ENCODE results near the gene CALR3.

CALR3 gene

GRCh38 chr19:16463991-16464575 is 31.9 kb downstream of the CALR3 start:
- H3K36me3 Mint-ChIP-seq (ENCODE audit: insufficient read depth) = peaks cover 8% of the 10 kb centered on the region

DNA sequence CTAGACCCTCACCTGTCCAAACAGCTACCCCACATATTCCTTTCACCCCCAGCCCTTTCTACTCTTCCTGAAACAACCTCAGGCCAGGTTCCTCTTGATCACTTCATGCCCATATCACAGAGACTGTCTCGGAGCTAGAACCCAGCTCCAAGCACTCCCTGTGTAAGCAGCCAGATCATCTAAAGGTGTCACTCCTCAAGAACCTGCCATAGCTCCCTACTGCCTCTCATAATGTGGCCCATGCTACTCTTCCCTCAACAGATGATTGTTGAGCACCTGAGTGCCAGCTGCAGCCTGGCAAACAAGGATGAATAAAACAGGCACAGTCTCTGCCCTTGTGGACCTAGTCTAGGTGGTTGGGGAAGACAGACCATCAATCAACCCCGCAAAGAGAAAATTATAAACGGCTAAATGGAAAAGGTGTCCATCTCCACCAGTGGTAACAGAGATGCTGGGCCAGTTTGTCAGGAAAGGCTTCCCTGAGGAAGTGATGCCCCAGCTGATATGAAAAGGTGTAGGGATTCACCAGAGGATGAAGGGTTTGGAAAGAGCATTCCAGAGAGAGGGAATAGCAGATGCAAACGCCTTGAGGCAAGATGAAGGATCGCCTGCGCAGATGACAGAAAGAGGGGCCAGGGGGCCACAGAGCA is 32.5 kb downstream of the CALR3 start:
- H3K4me1 Mint-ChIP-seq (ENCODE audit: low read depth in 2 of 2) = peaks cover 52 to 53% of the 10 kb centered on the region in 2 donors
- DNase-seq (no peak), ATAC-seq (replicated peaks) (no peak)
- peaks cover 10% of the 10 kb centered on the region for H3K36me3 Mint-ChIP-seq (ENCODE audit: insufficient read depth)
- H3K9me3 Mint-ChIP-seq = no peaks in the 10 kb centered on the region
- H3K27me3 Mint-ChIP-seq = no peaks in the 10 kb centered on the region
- peak overlapping the region; percentile 87 to 95 for H3K27ac Mint-ChIP-seq
- peak overlapping the region; percentile 9 to 50 for H3K4me3 Mint-ChIP-seq

More at GRCh38 chr19:16463991-16464575, 31.9 kb downstream of the CALR3 start:
- no peak for ATAC-seq (replicated peaks)
- no peaks in the 10 kb centered on the region for H3K27me3 Mint-ChIP-seq
- DNase-seq = no peak
- H3K9me3 Mint-ChIP-seq = no peaks in the 10 kb centered on the region
- H3K27ac Mint-ChIP-seq = peak overlapping the region; percentile 87 to 95
- H3K4me1 Mint-ChIP-seq (ENCODE audit: low read depth in 2 of 2) = peaks cover 53 to 54% of the 10 kb centered on the region in 2 donors
- peak overlapping the region in 1 of 2 donors; percentile 13 for H3K4me3 Mint-ChIP-seq

GRCh38 chr19:16462757-16463250 is 33.2 kb downstream of the CALR3 start:
- DNase-seq (no peak), ATAC-seq (replicated peaks) (peak; percentile 33)
- no peaks in the 10 kb centered on the region for H3K9me3 Mint-ChIP-seq
- peaks cover 10% of the 10 kb centered on the region for H3K36me3 Mint-ChIP-seq (ENCODE audit: insufficient read depth)
- no peaks in the 10 kb centered on the region for H3K27me3 Mint-ChIP-seq
- H3K4me1 Mint-ChIP-seq (ENCODE audit: low read depth in 2 of 2) = peaks cover 53 to 55% of the 10 kb centered on the region in 2 donors
- peak overlapping the region in 1 of 2 donors; percentile 50 for H3K4me3 Mint-ChIP-seq
- H3K27ac Mint-ChIP-seq = peak overlapping the region; percentile 87 to 95

GRCh38 chr19:16461630-16462051 is 34.3 kb downstream of the CALR3 start:
- H3K27ac Mint-ChIP-seq = peak overlapping the region; percentile 42 to 68
- ATAC-seq (replicated peaks) = no peak
- H3K4me1 Mint-ChIP-seq (ENCODE audit: low read depth in 2 of 2) = peaks cover 56 to 57% of the 10 kb centered on the region in 2 donors
- no peak overlapping the region for H3K4me3 Mint-ChIP-seq
- DNase-seq = no peak
- H3K36me3 Mint-ChIP-seq (ENCODE audit: insufficient read depth) = peaks cover 7% of the 10 kb centered on the region
- no peaks in the 10 kb centered on the region for H3K27me3 Mint-ChIP-seq
- H3K9me3 Mint-ChIP-seq = no peaks in the 10 kb centered on the region

- DNase-seq (no peak), ATAC-seq (replicated peaks) (no peak)
- no peak overlapping the region for H3K27ac Mint-ChIP-seq
- peaks cover 59 to 61% of the 10 kb centered on the region in 2 donors for H3K4me1 Mint-ChIP-seq (ENCODE audit: low read depth in 2 of 2)
- no peak overlapping the region for H3K4me3 Mint-ChIP-seq
- no peaks in the 10 kb centered on the region for H3K9me3 Mint-ChIP-seq
- H3K36me3 Mint-ChIP-seq (ENCODE audit: insufficient read depth) = peaks cover 9% of the 10 kb centered on the region
- H3K27me3 Mint-ChIP-seq = no peaks in the 10 kb centered on the region
Measured at GRCh38 chr19:16460454-16460853, 35.5 kb downstream of the CALR3 start.

GRCh38 chr19:16459680-16460079 is 36.3 kb downstream of the CALR3 start:
- H3K9me3 Mint-ChIP-seq = no peaks in the 10 kb centered on the region
- no peaks in the 10 kb centered on the region for H3K27me3 Mint-ChIP-seq
- DNase-seq (no peak), ATAC-seq (replicated peaks) (no peak)
- H3K36me3 Mint-ChIP-seq (ENCODE audit: insufficient read depth) = peaks cover 10% of the 10 kb centered on the region
- no peak overlapping the region for H3K27ac Mint-ChIP-seq
- H3K4me3 Mint-ChIP-seq = no peak overlapping the region
- H3K4me1 Mint-ChIP-seq (ENCODE audit: low read depth in 2 of 2) = peaks cover 57 to 62% of the 10 kb centered on the region in 2 donors

GRCh38 chr19:16458391-16459341 is 37.3 kb downstream of the CALR3 start:
- H3K4me3 Mint-ChIP-seq = peak overlapping the region in 1 of 2 donors; percentile 0
- no peak overlapping the region for H3K27ac Mint-ChIP-seq
- no peaks in the 10 kb centered on the region for H3K9me3 Mint-ChIP-seq
- DNase-seq (no peak), ATAC-seq (replicated peaks) (no peak)
- peaks cover 58 to 65% of the 10 kb centered on the region in 2 donors for H3K4me1 Mint-ChIP-seq (ENCODE audit: low read depth in 2 of 2)
- H3K36me3 Mint-ChIP-seq (ENCODE audit: insufficient read depth) = peaks cover 14% of the 10 kb centered on the region
- H3K27me3 Mint-ChIP-seq = no peaks in the 10 kb centered on the region

- no peak overlapping the region for H3K4me3 Mint-ChIP-seq
- no peaks in the 10 kb centered on the region for H3K9me3 Mint-ChIP-seq
- peak overlapping the region in 1 of 2 donors; percentile 95 for H3K27ac Mint-ChIP-seq
- DNase-seq = no peak
- H3K4me1 Mint-ChIP-seq (ENCODE audit: low read depth in 2 of 2) = peaks cover 55 to 58% of the 10 kb centered on the region in 2 donors
- H3K27me3 Mint-ChIP-seq = no peaks in the 10 kb centered on the region
- no peak for ATAC-seq (replicated peaks)
- peaks cover 17% of the 10 kb centered on the region for H3K36me3 Mint-ChIP-seq (ENCODE audit: insufficient read depth)
Measured at GRCh38 chr19:16457954-16458331, 38.0 kb downstream of the CALR3 start.

DNA sequence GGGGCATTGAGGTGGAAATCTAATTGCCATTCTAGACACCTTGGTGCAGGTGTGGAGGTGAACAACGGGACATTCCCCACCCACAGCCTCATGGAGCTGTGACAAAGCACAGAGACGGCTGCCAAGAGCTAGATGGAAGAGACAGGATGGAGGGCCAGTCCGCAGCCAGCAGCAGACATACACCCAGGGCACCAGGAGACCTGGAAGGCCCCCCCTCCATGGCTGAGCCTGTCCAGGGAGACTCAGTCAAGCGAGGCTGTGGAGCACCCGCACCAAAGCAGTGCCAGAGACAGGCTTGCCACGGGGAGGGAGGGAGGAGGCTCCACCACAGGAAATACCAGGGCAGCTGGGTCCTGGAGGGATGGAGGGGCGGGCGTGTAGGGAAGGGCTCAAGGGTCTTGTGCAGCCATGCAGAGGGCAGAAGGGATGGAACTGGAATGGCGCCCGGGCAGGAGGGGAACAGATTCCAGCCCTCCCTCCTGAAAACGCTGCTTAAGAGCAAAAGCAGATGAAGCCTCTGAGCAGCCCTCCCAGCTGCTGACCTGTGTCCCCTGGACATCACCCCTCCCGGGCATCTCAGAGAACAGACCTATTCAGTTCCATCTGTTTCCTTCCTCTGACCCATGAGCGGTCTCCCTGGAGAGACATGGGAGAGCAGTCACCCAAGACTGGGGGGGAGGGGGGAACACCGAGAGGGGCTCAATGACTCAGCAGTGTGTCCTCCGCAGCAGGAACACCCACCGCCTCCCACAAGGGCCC is 38.6 kb downstream of the CALR3 start:
- no peaks in the 10 kb centered on the region for H3K9me3 Mint-ChIP-seq
- H3K36me3 Mint-ChIP-seq (ENCODE audit: insufficient read depth) = peaks cover 17% of the 10 kb centered on the region
- DNase-seq = no peak
- peak; percentile 10 for ATAC-seq (replicated peaks)
- H3K4me1 Mint-ChIP-seq (ENCODE audit: low read depth in 2 of 2) = peaks cover 54 to 56% of the 10 kb centered on the region in 2 donors
- peak overlapping the region; percentile 94 to 95 for H3K27ac Mint-ChIP-seq
- H3K27me3 Mint-ChIP-seq = no peaks in the 10 kb centered on the region
- peak overlapping the region; percentile 41 to 53 for H3K4me3 Mint-ChIP-seq

GRCh38 chr19:16456652-16457194 is 39.2 kb downstream of the CALR3 start:
- DNase-seq (no peak), ATAC-seq (replicated peaks) (no peak)
- Mint-ChIP-seq H3K36me3 (ENCODE audit: insufficient read depth) (peaks cover 16% of the 10 kb centered on the region), H3K4me3 (peak overlapping the region; percentile 41 to 53), H3K27me3 (no peaks in the 10 kb centered on the region), H3K27ac (peak overlapping the region; percentile 94 to 95), H3K9me3 (no peaks in the 10 kb centered on the region), H3K4me1 (ENCODE audit: low read depth in 2 of 2) (peaks cover 49 to 51% of the 10 kb centered on the region in 2 donors)

DNA sequence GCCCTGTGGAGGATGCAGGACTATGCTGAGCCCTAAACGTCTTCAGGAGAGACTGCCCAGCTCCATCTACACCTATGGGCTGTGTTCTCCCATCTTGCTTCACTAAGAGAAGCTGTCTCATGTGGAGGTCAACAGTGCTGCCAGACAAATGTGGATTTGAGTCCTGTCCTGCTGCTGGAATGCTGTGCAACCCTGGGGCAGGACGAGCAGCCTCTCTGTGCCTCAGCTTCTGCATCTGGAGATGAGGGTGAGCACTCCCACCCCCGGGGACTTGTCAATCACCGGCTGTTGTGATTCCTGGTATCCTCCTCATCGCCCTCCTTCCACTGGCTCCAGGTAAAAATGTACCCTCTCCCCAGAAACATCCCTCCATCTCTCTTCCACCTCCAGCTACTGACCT is 40.5 kb downstream of the CALR3 start:
- H3K4me1 Mint-ChIP-seq (ENCODE audit: low read depth in 2 of 2) = peaks cover 50 to 58% of the 10 kb centered on the region in 2 donors
- H3K9me3 Mint-ChIP-seq = no peaks in the 10 kb centered on the region

DNA sequence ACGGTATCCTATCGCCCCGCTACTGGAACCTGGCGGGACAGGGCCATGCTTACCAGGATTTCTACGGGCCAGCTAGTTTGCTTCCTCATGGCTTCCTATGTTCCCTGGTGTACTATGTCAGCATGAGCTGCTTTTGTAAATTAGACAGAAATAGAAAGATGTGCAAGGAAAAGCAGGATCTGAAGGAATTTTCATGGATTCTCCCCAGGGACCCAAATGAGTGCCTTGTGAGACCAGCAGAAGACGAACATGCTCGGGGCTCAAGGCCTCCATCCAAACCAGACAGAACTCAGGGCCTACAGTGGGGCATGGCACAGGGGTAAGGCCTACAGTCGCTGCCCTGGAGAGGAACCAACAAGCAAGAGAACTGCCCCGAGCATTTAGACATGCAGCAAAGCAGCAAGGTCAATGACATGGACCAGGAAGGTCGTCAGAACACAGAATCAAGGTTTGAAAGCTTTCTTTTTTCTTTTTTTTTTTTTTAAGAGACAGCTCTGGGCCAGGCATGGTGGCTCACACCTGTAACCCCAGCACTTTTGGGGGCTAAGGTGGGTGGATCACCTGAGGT is 41.5 kb downstream of the CALR3 start:
- Mint-ChIP-seq H3K4me3 (no peak overlapping the region), H3K27ac (peak overlapping the region; percentile 83 to 91), H3K27me3 (no peaks in the 10 kb centered on the region), H3K4me1 (ENCODE audit: low read depth in 2 of 2) (peaks cover 52 to 63% of the 10 kb centered on the region in 2 donors), H3K9me3 (peaks cover 3 to 5% of the 10 kb centered on the region in 2 donors), H3K36me3 (ENCODE audit: insufficient read depth) (peaks cover 19% of the 10 kb centered on the region)
- DNase-seq (no peak), ATAC-seq (replicated peaks) (no peak)

More for the DNA sequence above, 40.5 kb downstream of the CALR3 start:
- Mint-ChIP-seq H3K27me3 (no peaks in the 10 kb centered on the region), H3K36me3 (ENCODE audit: insufficient read depth) (peaks cover 16% of the 10 kb centered on the region), H3K4me3 (no peak overlapping the region), H3K27ac (peak overlapping the region in 1 of 2 donors; percentile 95)
- DNase-seq (no peak), ATAC-seq (replicated peaks) (no peak)

All from effector memory CD8-positive, alpha-beta T cell (primary cell).